Gastrocnemius medialis (tissue), 4 donors: ENCODE data around the gene RETREG1. TPM values are rescaled to one million over a fixed set of nuclear protein-coding genes. Genes with fewer than 3 reads are reported as not detected.
A peak's percentile ranks its signal among the peaks of the same experiment; 100 is the strongest.

ENCODE experiments used
- ATAC-seq, 2 donors: fragments of 150-250 bp; one replicate each; pipeline ENCODE4 v1.9.1; 2016
- DNase-seq, 2 donors: peaks; one replicate each; pipeline ENCODE4 v3.0.0-alpha.2; 2019
- H3K27ac ChIP-seq, 4 donors: fragments of 200-600 bp; sonication (generic); 1 replicate in 1 of 4; 2 replicates in 3 of 4; pipeline ENCODE4 v1.5.1; 2016 to 2018; ENCODE audit warnings: mild to moderate bottlenecking in 2 of 4, moderate library complexity in 1 of 4
- H3K27me3 ChIP-seq, 3 donors: fragments of 200-600 bp; sonication (generic) in 2 of 3; 1 replicate in 1 of 3; 2 replicates in 2 of 3; pipeline versions ENCODE4 v1.5.1 to v1.6.0; 2016 to 2019; ENCODE audit warnings: mild to moderate bottlenecking in 1 of 3, moderate library complexity in 1 of 3
- H3K36me3 ChIP-seq, 2 donors: fragments of 200-600 bp; sonication (generic) in 1 of 2; one replicate each; pipeline ENCODE4 v1.5.1; 2017 to 2018
- H3K4me1 ChIP-seq, 2 donors: fragments of 200-600 bp; sonication (generic) in 1 of 2; one replicate each; pipeline ENCODE4 v1.5.1; 2016 to 2017; ENCODE audit warnings: mild to moderate bottlenecking in 2 of 2
- H3K4me3 ChIP-seq, 4 donors: fragments of 200-600 bp; sonication (generic) in 3 of 4; 1 replicate in 1 of 4; 2 replicates in 3 of 4; pipeline ENCODE4 v1.5.1; 2016 to 2019; ENCODE audit warnings: mild to moderate bottlenecking in 2 of 4
- H3K9me3 ChIP-seq, 3 donors: fragments of 200-600 bp; sonication (generic) in 2 of 3; 1 replicate in 1 of 3; 2 replicates in 2 of 3; pipeline ENCODE4 v1.5.1; 2016 to 2019
- POLR2A ChIP-seq, 2 donors: fragments of 450-650 bp; IDR thresholded peaks; one replicate each; pipeline ENCODE4 v1.6.1; 2017; ENCODE audit warnings: antibody characterized with exemption in 2 of 2, mild to moderate bottlenecking in 2 of 2, moderate library complexity in 2 of 2
- in situ Hi-C, 4 donors: fragments of 200-750 bp; cut with MboI; loops; one replicate each; pipeline versions ENCODE4 v1.15.0 to v1.8.0; 2017; ENCODE audit warnings: low sequenced_read_pairs in 4 of 4
- intact Hi-C: fragments of 100-400 bp; cut with DNase I; formaldehyde crosslinking; loops from one replicate; pipeline ENCODE4 v1.15.1; 2023; ENCODE audit warnings: low total_unique reads
- total RNA-seq, 4 donors: library from RNA; depleted of rRNA; stranded (reverse); fragments of >200 nt; gene quantifications; one replicate each; pipeline versions ENCODE4 v1.1.0 to v1.2.3, GENCODE V29; 2016
- TF ChIP-seq, protein P1 (sequence below), 5 experiments: fragments of 450-650 bp in 3 of 5; fragments of 200-600 bp in 2 of 5; sonication (generic) in 2 of 5; IDR thresholded peaks in 4 of 5; conservative IDR thresholded peaks in 1 of 5; 1 replicate in 4 of 5; 2 replicates in 1 of 5; pipeline ENCODE4 v1.5.1; 2016 to 2019; ENCODE audit warnings: antibody characterized with exemption in 5 of 5, mild to moderate bottlenecking in 3 of 5, moderate library complexity in 3 of 5

Gene RETREG1
- total RNA-seq, 4 donors from 2014 or later: 94.2 to 380 (median 305) TPM

DNA sequence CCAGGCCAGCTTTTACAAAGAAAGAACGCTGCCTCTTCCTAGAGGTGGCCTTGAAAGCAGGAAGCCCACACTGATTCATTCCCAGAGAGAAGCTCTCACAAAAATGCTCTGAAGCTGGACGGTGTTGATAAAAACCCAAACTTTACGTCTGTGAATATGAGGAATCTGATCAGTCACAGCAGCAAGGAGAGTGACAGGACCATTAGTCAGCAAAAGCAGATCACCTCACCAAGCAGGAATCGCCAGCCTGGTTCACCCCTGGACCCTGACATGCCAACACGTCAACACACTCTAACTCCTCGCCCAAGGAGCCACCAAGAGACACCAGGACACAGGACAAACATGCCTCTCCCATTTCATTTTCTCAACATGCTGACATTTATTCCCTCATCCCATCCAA is 80.6 kb downstream of the RETREG1 start:
- in situ Hi-C loops (loop anchor here in 1 of 4 donors (5.0 kb wide), 1 partner anchor 34 kb away; no protein-coding TSS in a partner anchor), intact Hi-C loops (no loop called here)
- Histone ChIP-seq H3K27ac (peak overlapping the region; percentile 90 to 97 (median 94)), H3K27me3 (no peaks in the 10 kb centered on the region), H3K4me3 (no peak overlapping the region), H3K9me3 (no peaks in the 10 kb centered on the region), H3K36me3 (no peaks in the 10 kb centered on the region), H3K4me1 (peaks cover 30 to 44% of the 10 kb centered on the region in 2 donors)
- TF ChIP-seq, protein P1, sequence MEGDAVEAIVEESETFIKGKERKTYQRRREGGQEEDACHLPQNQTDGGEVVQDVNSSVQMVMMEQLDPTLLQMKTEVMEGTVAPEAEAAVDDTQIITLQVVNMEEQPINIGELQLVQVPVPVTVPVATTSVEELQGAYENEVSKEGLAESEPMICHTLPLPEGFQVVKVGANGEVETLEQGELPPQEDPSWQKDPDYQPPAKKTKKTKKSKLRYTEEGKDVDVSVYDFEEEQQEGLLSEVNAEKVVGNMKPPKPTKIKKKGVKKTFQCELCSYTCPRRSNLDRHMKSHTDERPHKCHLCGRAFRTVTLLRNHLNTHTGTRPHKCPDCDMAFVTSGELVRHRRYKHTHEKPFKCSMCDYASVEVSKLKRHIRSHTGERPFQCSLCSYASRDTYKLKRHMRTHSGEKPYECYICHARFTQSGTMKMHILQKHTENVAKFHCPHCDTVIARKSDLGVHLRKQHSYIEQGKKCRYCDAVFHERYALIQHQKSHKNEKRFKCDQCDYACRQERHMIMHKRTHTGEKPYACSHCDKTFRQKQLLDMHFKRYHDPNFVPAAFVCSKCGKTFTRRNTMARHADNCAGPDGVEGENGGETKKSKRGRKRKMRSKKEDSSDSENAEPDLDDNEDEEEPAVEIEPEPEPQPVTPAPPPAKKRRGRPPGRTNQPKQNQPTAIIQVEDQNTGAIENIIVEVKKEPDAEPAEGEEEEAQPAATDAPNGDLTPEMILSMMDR (IDR thresholded peaks at IDR 0.05 in 4 of 5, conservative IDR thresholded peaks at IDR 0.05 in 1 of 5): no peak
- no peak for TF ChIP-seq POLR2A (IDR thresholded peaks at IDR 0.05)
- ATAC-seq (no peak), DNase-seq (no peak)

DNA sequence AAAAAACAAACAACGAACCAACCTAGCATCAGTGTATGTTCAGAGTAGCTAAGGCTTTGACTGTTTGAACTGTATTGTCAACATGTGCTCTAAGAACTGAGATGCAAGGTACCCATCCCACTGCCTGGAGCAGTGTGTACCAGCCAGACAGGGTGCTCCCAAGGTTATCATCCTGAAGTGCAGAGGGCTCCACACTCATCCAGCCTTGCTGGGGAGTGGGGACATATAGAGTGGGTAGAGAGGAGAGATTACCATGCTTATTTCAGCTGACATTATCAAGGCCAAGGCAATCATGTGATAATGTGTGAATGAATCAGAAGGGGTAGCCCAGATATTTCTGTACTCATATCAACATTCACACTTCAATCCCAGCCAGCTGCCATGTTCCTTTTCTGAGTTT is 82.5 kb downstream of the RETREG1 start:
- Histone ChIP-seq H3K4me3 (no peak overlapping the region), H3K27me3 (no peaks in the 10 kb centered on the region), H3K9me3 (no peaks in the 10 kb centered on the region), H3K27ac (peak overlapping the region in 2 of 4 donors; percentile 41 to 54), H3K4me1 (peaks cover 38 to 39% of the 10 kb centered on the region in 2 donors), H3K36me3 (no peaks in the 10 kb centered on the region)
- no peak for ATAC-seq
- in situ Hi-C loops: no loop called here
- TF ChIP-seq, protein P1 (IDR thresholded peaks at IDR 0.05 in 4 of 5, conservative IDR thresholded peaks at IDR 0.05 in 1 of 5): no peak
- TF ChIP-seq POLR2A (IDR thresholded peaks at IDR 0.05): no peak
- intact Hi-C loops: no loop called here
- DNase-seq: no peak

DNA sequence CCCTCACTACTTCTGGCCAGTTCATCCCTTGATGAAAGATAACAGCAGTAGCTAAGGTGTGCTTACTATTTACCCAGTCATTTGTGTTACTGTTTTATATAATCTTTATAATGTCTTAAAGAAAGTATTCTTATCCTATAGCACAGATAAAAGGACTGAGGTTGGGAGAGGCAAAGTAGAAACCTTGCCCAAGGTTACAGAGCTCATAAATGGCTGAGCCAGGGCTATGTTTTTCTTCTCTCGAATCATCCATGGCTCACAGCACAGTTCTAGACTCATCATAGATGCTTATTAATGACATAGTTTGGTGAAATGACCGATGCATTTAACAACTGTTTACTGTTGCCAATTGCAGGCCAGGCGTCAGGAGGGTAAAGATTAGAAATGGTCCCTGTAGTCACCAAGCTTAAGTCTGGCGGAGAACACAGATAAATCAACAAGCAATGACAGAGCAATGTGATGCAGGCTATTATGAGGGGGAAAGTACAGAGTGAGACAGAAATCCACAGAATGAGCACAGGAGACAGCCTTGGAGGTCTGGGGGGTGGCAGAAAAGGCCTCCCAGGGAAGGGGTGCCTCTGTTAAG is 85.6 kb downstream of the RETREG1 start:
- H3K36me3 ChIP-seq: no peaks in the 10 kb centered on the region
- peaks cover 14 to 24% of the 10 kb centered on the region in 2 donors for H3K4me1 ChIP-seq
- H3K27me3 ChIP-seq: no peaks in the 10 kb centered on the region
- intact Hi-C loops (no loop called here), in situ Hi-C loops (no loop called here)
- DNase-seq (no peak), ATAC-seq (no peak)
- no peaks in the 10 kb centered on the region for H3K9me3 ChIP-seq
- peak overlapping the region; percentile 69 to 85 (median 74) for H3K27ac ChIP-seq
- TF ChIP-seq POLR2A (IDR thresholded peaks at IDR 0.05): no peak
- TF ChIP-seq, protein P1 (IDR thresholded peaks at IDR 0.05 in 4 of 5, conservative IDR thresholded peaks at IDR 0.05 in 1 of 5): no peak
- no peak overlapping the region for H3K4me3 ChIP-seq

DNA sequence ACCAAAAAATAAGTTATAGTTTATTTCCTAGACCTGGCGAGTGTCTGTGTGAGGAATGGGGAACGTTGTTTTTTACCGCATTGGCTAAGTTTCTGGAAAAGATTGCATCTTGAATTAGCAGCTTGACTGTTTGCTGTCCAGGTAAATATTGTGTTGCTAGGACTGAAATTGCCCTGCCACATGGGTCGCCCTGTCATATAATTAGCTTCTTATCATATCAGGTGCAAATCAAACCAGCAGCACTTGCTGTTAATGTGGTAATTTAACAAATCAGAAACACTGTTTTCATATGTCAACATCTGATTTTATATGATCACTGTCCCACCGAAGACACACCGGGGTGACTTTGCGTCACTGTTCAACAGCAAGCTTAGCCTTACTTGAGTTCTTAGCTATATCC is 87.5 kb downstream of the RETREG1 start:
- TF ChIP-seq POLR2A (IDR thresholded peaks at IDR 0.05): no peak
- TF ChIP-seq, protein P1 (IDR thresholded peaks at IDR 0.05 in 4 of 5, conservative IDR thresholded peaks at IDR 0.05 in 1 of 5): no peak
- Histone ChIP-seq H3K4me1 (peaks cover 17 to 21% of the 10 kb centered on the region in 2 donors), H3K27ac (peak overlapping the region; percentile 69 to 85 (median 74)), H3K36me3 (no peaks in the 10 kb centered on the region), H3K9me3 (no peaks in the 10 kb centered on the region), H3K4me3 (peak overlapping the region in 2 of 4 donors; percentile 3 to 4), H3K27me3 (no peaks in the 10 kb centered on the region)
- no peak for DNase-seq
- peak; percentile 31 to 60 for ATAC-seq
- intact Hi-C loops (no loop called here), in situ Hi-C loops (no loop called here)
